Measurements from ENCODE around the gene RFC2.
A peak's percentile ranks its signal among the peaks of the same experiment; 100 is the strongest.
"Not testable (repeated sequence)": the region's sequence is repeated elsewhere in the genome, so short reads cannot be mapped to it uniquely, and the experiment has no call there.

RFC2 gene

GRCh38 chr7:74207586-74207985 lies 46.6 kb downstream of the RFC2 start:
- no peak overlapping the region for H3K4me3 ChIP-seq (ENCODE audit: low read depth in 1 of 2, low read length in 2 of 2)
- peaks cover 4% of the 10 kb centered on the region for H3K4me1 ChIP-seq (ENCODE audit: insufficient read depth, low read length)
- no peaks in the 10 kb centered on the region for H3K27me3 ChIP-seq (ENCODE audit: control insufficient read depth in 1 of 2, insufficient read depth in 2 of 2, low read length in 2 of 2)
- H3K9ac ChIP-seq (ENCODE audit: low read length), result no peak overlapping the region
- no peaks in the 10 kb centered on the region for H3K9me3 ChIP-seq (ENCODE audit: low read length)
- no peak overlapping the region for H3K27ac ChIP-seq (ENCODE audit: low read depth, low read length)
- H3K36me3 ChIP-seq (ENCODE audit: insufficient read depth, low read length), result no peaks in the 10 kb centered on the region

- peak overlapping the region in 1 of 2 donors; percentile 27 for H3K4me3 ChIP-seq (ENCODE audit: low read depth in 1 of 2, low read length in 2 of 2)
- H3K9ac ChIP-seq (ENCODE audit: low read length), result no peak overlapping the region
- no peaks in the 10 kb centered on the region for H3K36me3 ChIP-seq (ENCODE audit: insufficient read depth, low read length)
- H3K27me3 ChIP-seq (ENCODE audit: control insufficient read depth in 1 of 2, insufficient read depth in 2 of 2, low read length in 2 of 2), result no peaks in the 10 kb centered on the region
- no peak overlapping the region for H3K27ac ChIP-seq (ENCODE audit: low read depth, low read length)
- H3K4me1 ChIP-seq (ENCODE audit: insufficient read depth, low read length), result peaks cover 4% of the 10 kb centered on the region
- no peaks in the 10 kb centered on the region for H3K9me3 ChIP-seq (ENCODE audit: low read length)
Observed at GRCh38 chr7:74206589-74207120, 47.5 kb downstream of the RFC2 start.

GRCh38 chr7:74206052-74206451 lies 48.1 kb downstream of the RFC2 start:
- not testable (repeated sequence) for H3K4me3 ChIP-seq (ENCODE audit: low read depth in 1 of 2, low read length in 2 of 2); H3K9me3 ChIP-seq (ENCODE audit: low read length); H3K36me3 ChIP-seq (ENCODE audit: insufficient read depth, low read length); H3K9ac ChIP-seq (ENCODE audit: low read length); H3K4me1 ChIP-seq (ENCODE audit: insufficient read depth, low read length); H3K27ac ChIP-seq (ENCODE audit: low read depth, low read length); H3K27me3 ChIP-seq (ENCODE audit: control insufficient read depth in 1 of 2, insufficient read depth in 2 of 2, low read length in 2 of 2)

GRCh38 chr7:74203956-74204618 lies 50.1 kb downstream of the RFC2 start:
- Histone ChIP-seq H3K36me3 (ENCODE audit: insufficient read depth, low read length) (no peaks in the 10 kb centered on the region), H3K27ac (ENCODE audit: low read depth, low read length) (no peak overlapping the region), H3K4me1 (ENCODE audit: insufficient read depth, low read length) (peaks cover 4% of the 10 kb centered on the region), H3K9me3 (ENCODE audit: low read length) (no peaks in the 10 kb centered on the region), H3K4me3 (ENCODE audit: low read depth in 1 of 2, low read length in 2 of 2) (no peak overlapping the region), H3K9ac (ENCODE audit: low read length) (no peak overlapping the region), H3K27me3 (ENCODE audit: control insufficient read depth in 1 of 2, insufficient read depth in 2 of 2, low read length in 2 of 2) (no peaks in the 10 kb centered on the region)

GRCh38 chr7:74202841-74203556 lies 51.2 kb downstream of the RFC2 start:
- no peak overlapping the region for H3K9ac ChIP-seq (ENCODE audit: low read length)
- H3K36me3 ChIP-seq (ENCODE audit: insufficient read depth, low read length), result no peaks in the 10 kb centered on the region

GRCh38 chr7:74199551-74200355 lies 54.4 kb downstream of the RFC2 start:
- no peak overlapping the region for H3K27ac ChIP-seq (ENCODE audit: low read depth, low read length)
- H3K9me3 ChIP-seq (ENCODE audit: low read length), result no peaks in the 10 kb centered on the region
- H3K4me3 ChIP-seq (ENCODE audit: low read depth in 1 of 2, low read length in 2 of 2), result no peak overlapping the region
- peaks cover 11% of the 10 kb centered on the region for H3K36me3 ChIP-seq (ENCODE audit: insufficient read depth, low read length)
- H3K9ac ChIP-seq (ENCODE audit: low read length), result no peak overlapping the region
- no peaks in the 10 kb centered on the region for H3K27me3 ChIP-seq (ENCODE audit: control insufficient read depth in 1 of 2, insufficient read depth in 2 of 2, low read length in 2 of 2)
- no peaks in the 10 kb centered on the region for H3K4me1 ChIP-seq (ENCODE audit: insufficient read depth, low read length)

More at GRCh38 chr7:74202841-74203556, 51.2 kb downstream of the RFC2 start:
- Histone ChIP-seq H3K4me3 (ENCODE audit: low read depth in 1 of 2, low read length in 2 of 2) (no peak overlapping the region), H3K4me1 (ENCODE audit: insufficient read depth, low read length) (peaks cover 4% of the 10 kb centered on the region), H3K27me3 (ENCODE audit: control insufficient read depth in 1 of 2, insufficient read depth in 2 of 2, low read length in 2 of 2) (no peaks in the 10 kb centered on the region), H3K27ac (ENCODE audit: low read depth, low read length) (no peak overlapping the region), H3K9me3 (ENCODE audit: low read length) (no peaks in the 10 kb centered on the region)

- Histone ChIP-seq H3K9me3 (ENCODE audit: low read length) (no peaks in the 10 kb centered on the region), H3K36me3 (ENCODE audit: insufficient read depth, low read length) (peaks cover 31% of the 10 kb centered on the region), H3K4me3 (ENCODE audit: low read depth in 1 of 2, low read length in 2 of 2) (no peak overlapping the region), H3K27ac (ENCODE audit: low read depth, low read length) (no peak overlapping the region), H3K4me1 (ENCODE audit: insufficient read depth, low read length) (no peaks in the 10 kb centered on the region), H3K9ac (ENCODE audit: low read length) (no peak overlapping the region), H3K27me3 (ENCODE audit: control insufficient read depth in 1 of 2, insufficient read depth in 2 of 2, low read length in 2 of 2) (no peaks in the 10 kb centered on the region)
Observed at GRCh38 chr7:74197449-74198124, 56.6 kb downstream of the RFC2 start.

- H3K36me3 ChIP-seq (ENCODE audit: insufficient read depth, low read length), result peaks cover 46% of the 10 kb centered on the region
- not testable (repeated sequence) for H3K9ac ChIP-seq (ENCODE audit: low read length); H3K27me3 ChIP-seq (ENCODE audit: control insufficient read depth in 1 of 2, insufficient read depth in 2 of 2, low read length in 2 of 2); H3K27ac ChIP-seq (ENCODE audit: low read depth, low read length); H3K4me3 ChIP-seq (ENCODE audit: low read depth in 1 of 2, low read length in 2 of 2); H3K9me3 ChIP-seq (ENCODE audit: low read length); H3K4me1 ChIP-seq (ENCODE audit: insufficient read depth, low read length)
Observed at GRCh38 chr7:74195968-74196654, 58.1 kb downstream of the RFC2 start.

- H3K27ac ChIP-seq (ENCODE audit: low read depth, low read length); H3K4me3 ChIP-seq (ENCODE audit: low read depth in 1 of 2, low read length in 2 of 2); H3K9me3 ChIP-seq (ENCODE audit: low read length); H3K4me1 ChIP-seq (ENCODE audit: insufficient read depth, low read length); H3K9ac ChIP-seq (ENCODE audit: low read length); H3K27me3 ChIP-seq (ENCODE audit: control insufficient read depth in 1 of 2, insufficient read depth in 2 of 2, low read length in 2 of 2): not testable (repeated sequence)
- peaks cover 54% of the 10 kb centered on the region for H3K36me3 ChIP-seq (ENCODE audit: insufficient read depth, low read length)
Observed at GRCh38 chr7:74195139-74195860, 58.9 kb downstream of the RFC2 start.

GRCh38 chr7:74194686-74195085 lies 59.5 kb downstream of the RFC2 start:
- Histone ChIP-seq H3K27ac (ENCODE audit: low read depth, low read length) (no peak overlapping the region), H3K9ac (ENCODE audit: low read length) (no peak overlapping the region), H3K4me1 (ENCODE audit: insufficient read depth, low read length) (no peaks in the 10 kb centered on the region), H3K4me3 (ENCODE audit: low read depth in 1 of 2, low read length in 2 of 2) (no peak overlapping the region), H3K36me3 (ENCODE audit: insufficient read depth, low read length) (peaks cover 60% of the 10 kb centered on the region), H3K27me3 (ENCODE audit: control insufficient read depth in 1 of 2, insufficient read depth in 2 of 2, low read length in 2 of 2) (no peaks in the 10 kb centered on the region), H3K9me3 (ENCODE audit: low read length) (no peaks in the 10 kb centered on the region)
